Progenitor cell of endocrine pancreas (in vitro differentiated cells): ENCODE results near the gene SH3BP5. TPM values are rescaled to one million over a fixed set of nuclear protein-coding genes. Genes with fewer than 3 reads are reported as not detected.
A peak's percentile ranks its signal among the peaks of the same experiment; 100 is the strongest.

Experiments used
- DNase-seq: peaks from one replicate; pipeline ENCODE4 v3.0.0; 2021; ENCODE audit warnings: low spot score; ENCODE audit not compliant: unreplicated experiment
- H3K27ac Mint-ChIP-seq: 2 replicates; pipeline ENCODE4 v1.8.0; 2021; ENCODE audit warnings: mild to moderate bottlenecking, moderate library complexity, mixed read lengths
- H3K27me3 Mint-ChIP-seq: 2 replicates; pipeline ENCODE4 v1.8.0; 2021; ENCODE audit warnings: mixed read lengths
- H3K36me3 Mint-ChIP-seq: 2 replicates; pipeline ENCODE4 v1.8.0; 2022; ENCODE audit warnings: mixed read lengths; ENCODE audit not compliant: insufficient read depth
- H3K4me1 Mint-ChIP-seq: 2 replicates; pipeline ENCODE4 v1.8.0; 2021; ENCODE audit warnings: low read depth, mixed read lengths
- H3K4me3 Mint-ChIP-seq: 2 replicates; pipeline ENCODE4 v1.8.0; 2021; ENCODE audit warnings: low read depth, mild to moderate bottlenecking, moderate library complexity, mixed read lengths
- H3K9me3 Mint-ChIP-seq: 2 replicates; pipeline ENCODE4 v1.8.0; 2021; ENCODE audit warnings: low read depth, mixed read lengths
- CTCF ChIP-seq: fragments of 200-600 bp; sonication (generic); IDR thresholded peaks from one replicate; pipeline ENCODE4 v1.5.0; 2021; ENCODE audit warnings: antibody characterized with exemption, mild to moderate bottlenecking; ENCODE audit not compliant: unreplicated experiment
- total RNA-seq: library from RNA; stranded (reverse); gene quantifications from 2 replicates; pipeline ENCODE4 v1.2.1, GENCODE V29; 2021

Gene SH3BP5
- total RNA-seq, 1 donor from 2014 or later = 11.6 TPM

GRCh38 chr3:15268033-15268631 lies 64.3 kb downstream of the SH3BP5 start:
- Mint-ChIP-seq H3K36me3 (peaks cover under 1% of the 10 kb centered on the region), H3K27me3 (no peaks in the 10 kb centered on the region), H3K9me3 (no peaks in the 10 kb centered on the region), H3K4me3 (no peak overlapping the region), H3K4me1 (no peaks in the 10 kb centered on the region), H3K27ac (no peak overlapping the region)
- peak; percentile 98 for TF ChIP-seq CTCF
- DNase-seq = peak; percentile 72

- Mint-ChIP-seq H3K4me3 (no peak overlapping the region), H3K36me3 (no peaks in the 10 kb centered on the region), H3K9me3 (no peaks in the 10 kb centered on the region), H3K27me3 (no peaks in the 10 kb centered on the region), H3K27ac (no peak overlapping the region), H3K4me1 (no peaks in the 10 kb centered on the region)
- no peak for DNase-seq
- no peak for TF ChIP-seq CTCF
Observed at GRCh38 chr3:15267502-15267901, 64.9 kb downstream of the SH3BP5 start.

- Mint-ChIP-seq H3K4me1 (no peaks in the 10 kb centered on the region), H3K27ac (no peak overlapping the region), H3K36me3 (no peaks in the 10 kb centered on the region), H3K27me3 (no peaks in the 10 kb centered on the region), H3K4me3 (no peak overlapping the region), H3K9me3 (no peaks in the 10 kb centered on the region)
- no peak for TF ChIP-seq CTCF
- no peak for DNase-seq
Observed at GRCh38 chr3:15266510-15267376, 65.6 kb downstream of the SH3BP5 start.

GRCh38 chr3:15265655-15266509 lies 66.5 kb downstream of the SH3BP5 start:
- no peak overlapping the region for H3K27ac Mint-ChIP-seq
- no peaks in the 10 kb centered on the region for H3K9me3 Mint-ChIP-seq
- DNase-seq = no peak
- H3K4me1 Mint-ChIP-seq = no peaks in the 10 kb centered on the region
- no peaks in the 10 kb centered on the region for H3K36me3 Mint-ChIP-seq
- no peak for TF ChIP-seq CTCF
- H3K27me3 Mint-ChIP-seq = no peaks in the 10 kb centered on the region
- H3K4me3 Mint-ChIP-seq = no peak overlapping the region

GRCh38 chr3:15264486-15264885 lies 67.9 kb downstream of the SH3BP5 start:
- Mint-ChIP-seq H3K27me3 (no peaks in the 10 kb centered on the region), H3K36me3 (peaks cover 2% of the 10 kb centered on the region), H3K9me3 (no peaks in the 10 kb centered on the region), H3K4me3 (no peak overlapping the region), H3K4me1 (no peaks in the 10 kb centered on the region), H3K27ac (no peak overlapping the region)
- no peak for TF ChIP-seq CTCF
- no peak for DNase-seq
